ENCODE measurements around the gene FCHSD2.

Gene FCHSD2

GRCh38 chr11:73142128-73142377 lies at the start of gene FCHSD2:
Gene FCHSD2 (minus strand): TSS chr11:73142318. CDS start chr11:73141877, 441 bp downstream.
- no peak for DNase-seq (ENCODE audit: low read depth)

GRCh38 chr11:73191151-73191550 lies 49.0 kb upstream of the FCHSD2 start:
- DNase-seq (ENCODE audit: low read depth) = no peak

- DNase-seq (ENCODE audit: low read depth) = no peak
Observed at GRCh38 chr11:73190557-73190885, 48.4 kb upstream of the FCHSD2 start.

- no peak for DNase-seq (ENCODE audit: low read depth)
Observed at GRCh38 chr11:73189723-73190556, 47.8 kb upstream of the FCHSD2 start.

GRCh38 chr11:73189315-73189714 lies 47.2 kb upstream of the FCHSD2 start:
- no peak for DNase-seq (ENCODE audit: low read depth)

- no peak for DNase-seq (ENCODE audit: low read depth)
Observed at GRCh38 chr11:73188301-73188700, 46.2 kb upstream of the FCHSD2 start.

- no peak for DNase-seq (ENCODE audit: low read depth)
Observed at GRCh38 chr11:73187854-73188253, 45.7 kb upstream of the FCHSD2 start.

GRCh38 chr11:73186886-73187285 lies 44.8 kb upstream of the FCHSD2 start:
- no peak for DNase-seq (ENCODE audit: low read depth)

- no peak for DNase-seq (ENCODE audit: low read depth)
Observed at GRCh38 chr11:73186294-73186850, 44.3 kb upstream of the FCHSD2 start.

GRCh38 chr11:73185680-73186293 lies 43.7 kb upstream of the FCHSD2 start:
- DNase-seq (ENCODE audit: low read depth) = no peak

GRCh38 chr11:73184953-73185671 lies 43.0 kb upstream of the FCHSD2 start:
- DNase-seq (ENCODE audit: low read depth) = no peak

- no peak for DNase-seq (ENCODE audit: low read depth)
Observed at GRCh38 chr11:73182824-73183321, 40.8 kb upstream of the FCHSD2 start.

- DNase-seq (ENCODE audit: low read depth) = no peak
Observed at GRCh38 chr11:73178681-73179080, 36.6 kb upstream of the FCHSD2 start.

GRCh38 chr11:73177778-73178539 lies 35.8 kb upstream of the FCHSD2 start:
- peak; percentile 49 for DNase-seq (ENCODE audit: low read depth)

GRCh38 chr11:73177380-73177777 lies 35.3 kb upstream of the FCHSD2 start:
- no peak for DNase-seq (ENCODE audit: low read depth)

GRCh38 chr11:73176874-73177155 lies 34.7 kb upstream of the FCHSD2 start:
- no peak for DNase-seq (ENCODE audit: low read depth)

GRCh38 chr11:73176145-73176873 lies 34.2 kb upstream of the FCHSD2 start:
- DNase-seq (ENCODE audit: low read depth) = no peak

- DNase-seq (ENCODE audit: low read depth) = no peak
Observed at GRCh38 chr11:73175551-73176144, 33.5 kb upstream of the FCHSD2 start.

GRCh38 chr11:73174495-73174791 lies 32.3 kb upstream of the FCHSD2 start:
- DNase-seq (ENCODE audit: low read depth) = no peak

GRCh38 chr11:73173755-73174494 lies 31.8 kb upstream of the FCHSD2 start:
- no peak for DNase-seq (ENCODE audit: low read depth)
